Neural cell (in vitro differentiated cells): ENCODE data around the gene KRTAP1-5. TPM values are rescaled to one million over a fixed set of nuclear protein-coding genes. Genes with fewer than 3 reads are reported as not detected.

Experiments used
- H2AFZ ChIP-seq: fragments of 200-600, 300-800 bp; sonication (generic), shearing (Covaris generic); 2 replicates; pipeline ENCODE4 v1.6.0; 2014; ENCODE audit warnings: low read depth, mild to moderate bottlenecking, antibody characterized with exemption, low read length, moderate library complexity
- H3F3A ChIP-seq: fragments of 200-600 bp; shearing (Covaris generic); 2 replicates; pipeline ENCODE4 v1.6.1; 2016; ENCODE audit warnings: mild to moderate bottlenecking, moderate library complexity, mixed read lengths, antibody characterized with exemption, low read length; ENCODE audit not compliant: insufficient read depth, poor library complexity, severe bottlenecking
- H3K27ac ChIP-seq: fragments of 200-600, 300-800 bp; sonication (generic), shearing (Covaris generic); 2 replicates; pipeline ENCODE4 v1.5.1; 2014; ENCODE audit warnings: mild to moderate bottlenecking, low read length, moderate library complexity
- H3K27me3 ChIP-seq: fragments of 300-800, 200-600 bp; sonication (generic), shearing (Covaris generic); 2 replicates; pipeline ENCODE4 v1.6.0; 2014; ENCODE audit warnings: mild to moderate bottlenecking, low read depth, low read length, moderate library complexity; ENCODE audit not compliant: insufficient read depth
- H3K36me3 ChIP-seq: fragments of 300-800, 200-600 bp; sonication (generic), shearing (Covaris generic); 2 replicates; pipeline ENCODE4 v1.5.1; 2014; ENCODE audit warnings: mild to moderate bottlenecking, antibody characterized with exemption, low read length, moderate library complexity; ENCODE audit not compliant: insufficient read depth
- H3K4me2 ChIP-seq: fragments of 300-800, 200-600 bp; sonication (generic), shearing (Covaris generic); 2 replicates; pipeline ENCODE4 v1.6.0; 2014; ENCODE audit warnings: mild to moderate bottlenecking, low read length
- H3K4me3 ChIP-seq: fragments of 300-800, 200-600 bp; sonication (generic), shearing (Covaris generic); 2 replicates; pipeline ENCODE4 v1.5.1; 2014; ENCODE audit warnings: mild to moderate bottlenecking, low read length, moderate library complexity
- H3K79me2 ChIP-seq: fragments of 200-600 bp; shearing (Covaris generic); replicated peaks from 2 replicates; pipeline ENCODE4 v1.6.0; 2014; ENCODE audit warnings: mild to moderate bottlenecking, low read length, moderate library complexity; ENCODE audit not compliant: insufficient read depth
- H3K9ac ChIP-seq: fragments of 300-800, 200-600 bp; sonication (generic), shearing (Covaris generic); 2 replicates; pipeline ENCODE4 v1.6.1; 2016; ENCODE audit warnings: mild to moderate bottlenecking, low read length, mixed read lengths
- H3K9me2 ChIP-seq: fragments of 200-600 bp; shearing (Covaris generic); 2 replicates; pipeline ENCODE4 v1.6.1; 2016; ENCODE audit warnings: mild to moderate bottlenecking, low read length, mixed read lengths; ENCODE audit not compliant: insufficient read depth
- H3K9me3 ChIP-seq: fragments of 200-600, 300-800 bp; sonication (generic), shearing (Covaris generic); 2 replicates; pipeline ENCODE4 v1.6.1; 2016; ENCODE audit warnings: mild to moderate bottlenecking, mixed run types, low read length, moderate library complexity, mixed read lengths
- H4K20me1 ChIP-seq: fragments of 200-600 bp; shearing (Covaris generic); 2 replicates; pipeline ENCODE4 v1.6.1; 2016; ENCODE audit warnings: mild to moderate bottlenecking, mixed run types; ENCODE audit not compliant: insufficient read depth
- CTCF ChIP-seq: fragments of 450-650 bp; IDR thresholded peaks from 2 replicates; pipeline ENCODE4 v1.5.1; 2014; ENCODE audit warnings: antibody characterized with exemption, mild to moderate bottlenecking, moderate library complexity; ENCODE audit not compliant: poor library complexity, severe bottlenecking
- EP300 ChIP-seq: fragments of 450-650 bp; conservative IDR thresholded peaks from 2 replicates; pipeline ENCODE4 v1.6.1; 2014; ENCODE audit warnings: antibody characterized with exemption, mild to moderate bottlenecking, moderate library complexity; ENCODE audit not compliant: poor library complexity, severe bottlenecking
- EZH2 ChIP-seq: fragments of 200-600, 300-800 bp; shearing (Covaris generic), sonication (generic); IDR thresholded peaks from 2 replicates; pipeline ENCODE4 v1.6.1; 2014; ENCODE audit warnings: antibody characterized with exemption, low read length, borderline replicate concordance, mild to moderate bottlenecking; ENCODE audit not compliant: insufficient read depth, poor library complexity, severe bottlenecking
- MXI1 ChIP-seq: fragments of 450-650 bp; conservative IDR thresholded peaks from 2 replicates; pipeline ENCODE4 v1.6.1; 2014; ENCODE audit warnings: antibody characterized with exemption, mild to moderate bottlenecking; ENCODE audit not compliant: poor library complexity, severe bottlenecking
- POLR2AphosphoS5 ChIP-seq: IDR thresholded peaks from 2 replicates; pipeline ENCODE4 v1.6.1; 2012
- RAD21 ChIP-seq: fragments of 450-650 bp; conservative IDR thresholded peaks from 2 replicates; pipeline ENCODE4 v1.6.1; 2014; ENCODE audit warnings: antibody characterized with exemption, mild to moderate bottlenecking, moderate library complexity
- SMC3 ChIP-seq: fragments of 450-650 bp; conservative IDR thresholded peaks from 2 replicates; pipeline ENCODE4 v1.6.1; 2014; ENCODE audit warnings: antibody characterized with exemption, mild to moderate bottlenecking, moderate library complexity; ENCODE audit not compliant: poor library complexity
- TAF1 ChIP-seq: IDR thresholded peaks from 2 replicates; pipeline ENCODE4 v1.6.1; 2012; ENCODE audit warnings: low read depth
- polyA plus RNA-seq: library from polyadenylated mRNA; depleted of rRNA; stranded (reverse); fragments of >200 nt; gene quantifications from 2 replicates; pipeline ENCODE4 v1.2.3, GENCODE V29; 2014
- TF ChIP-seq, protein P1 (sequence below): IDR thresholded peaks from 2 replicates; pipeline ENCODE4 v1.6.1; 2012; ENCODE audit warnings: borderline replicate concordance

The KRTAP1-5 gene
- polyA plus RNA-seq, 1 donor from 2014 or later = not detected

GRCh38 chr17:40996829-40997228 is 30.2 kb downstream of the KRTAP1-5 start:
- H3K79me2 ChIP-seq = no peaks in the 10 kb centered on the region
- no peak overlapping the region for H3K27ac ChIP-seq
- TF ChIP-seq EZH2 (no peak), TAF1 (no peak), EP300 (no peak), MXI1 (no peak), CTCF (no peak), RAD21 (no peak), POLR2AphosphoS5 (no peak)
- H2AFZ ChIP-seq = no peak overlapping the region
- no peaks in the 10 kb centered on the region for H3K9me3 ChIP-seq
- no peak overlapping the region for H3K9ac ChIP-seq
- H3K27me3 ChIP-seq = no peaks in the 10 kb centered on the region
- no peaks in the 10 kb centered on the region for H3K36me3 ChIP-seq
- H4K20me1 ChIP-seq = no peaks in the 10 kb centered on the region
- no peaks in the 10 kb centered on the region for H3F3A ChIP-seq
- no peak overlapping the region for H3K4me2 ChIP-seq
- H3K9me2 ChIP-seq = no peaks in the 10 kb centered on the region
- H3K4me3 ChIP-seq = no peak overlapping the region

GRCh38 chr17:40995116-40995515 is 31.9 kb downstream of the KRTAP1-5 start:
- Histone ChIP-seq H3K9me2 (no peaks in the 10 kb centered on the region), H3F3A (no peaks in the 10 kb centered on the region), H3K9ac (no peak overlapping the region), H3K4me2 (no peak overlapping the region), H3K27ac (no peak overlapping the region), H3K4me3 (no peak overlapping the region), H3K9me3 (no peaks in the 10 kb centered on the region), H2AFZ (no peak overlapping the region), H3K27me3 (no peaks in the 10 kb centered on the region), H3K79me2 (no peaks in the 10 kb centered on the region), H4K20me1 (no peaks in the 10 kb centered on the region), H3K36me3 (no peaks in the 10 kb centered on the region)
- no peak for TF ChIP-seq POLR2AphosphoS5
- TF ChIP-seq RAD21 = no peak
- no peak for TF ChIP-seq CTCF
- no peak for TF ChIP-seq TAF1
- TF ChIP-seq EZH2 = no peak
- TF ChIP-seq, protein P1, sequence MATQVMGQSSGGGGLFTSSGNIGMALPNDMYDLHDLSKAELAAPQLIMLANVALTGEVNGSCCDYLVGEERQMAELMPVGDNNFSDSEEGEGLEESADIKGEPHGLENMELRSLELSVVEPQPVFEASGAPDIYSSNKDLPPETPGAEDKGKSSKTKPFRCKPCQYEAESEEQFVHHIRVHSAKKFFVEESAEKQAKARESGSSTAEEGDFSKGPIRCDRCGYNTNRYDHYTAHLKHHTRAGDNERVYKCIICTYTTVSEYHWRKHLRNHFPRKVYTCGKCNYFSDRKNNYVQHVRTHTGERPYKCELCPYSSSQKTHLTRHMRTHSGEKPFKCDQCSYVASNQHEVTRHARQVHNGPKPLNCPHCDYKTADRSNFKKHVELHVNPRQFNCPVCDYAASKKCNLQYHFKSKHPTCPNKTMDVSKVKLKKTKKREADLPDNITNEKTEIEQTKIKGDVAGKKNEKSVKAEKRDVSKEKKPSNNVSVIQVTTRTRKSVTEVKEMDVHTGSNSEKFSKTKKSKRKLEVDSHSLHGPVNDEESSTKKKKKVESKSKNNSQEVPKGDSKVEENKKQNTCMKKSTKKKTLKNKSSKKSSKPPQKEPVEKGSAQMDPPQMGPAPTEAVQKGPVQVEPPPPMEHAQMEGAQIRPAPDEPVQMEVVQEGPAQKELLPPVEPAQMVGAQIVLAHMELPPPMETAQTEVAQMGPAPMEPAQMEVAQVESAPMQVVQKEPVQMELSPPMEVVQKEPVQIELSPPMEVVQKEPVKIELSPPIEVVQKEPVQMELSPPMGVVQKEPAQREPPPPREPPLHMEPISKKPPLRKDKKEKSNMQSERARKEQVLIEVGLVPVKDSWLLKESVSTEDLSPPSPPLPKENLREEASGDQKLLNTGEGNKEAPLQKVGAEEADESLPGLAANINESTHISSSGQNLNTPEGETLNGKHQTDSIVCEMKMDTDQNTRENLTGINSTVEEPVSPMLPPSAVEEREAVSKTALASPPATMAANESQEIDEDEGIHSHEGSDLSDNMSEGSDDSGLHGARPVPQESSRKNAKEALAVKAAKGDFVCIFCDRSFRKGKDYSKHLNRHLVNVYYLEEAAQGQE = no peak
- TF ChIP-seq EP300 = no peak
- TF ChIP-seq MXI1 = no peak
- TF ChIP-seq SMC3 = no peak
